ENCODE measurements around the gene PTPN18. TPM values are rescaled to one million over a fixed set of nuclear protein-coding genes. Genes with fewer than 3 reads are reported as not detected.
"Not testable (repeated sequence)": the region's sequence is repeated elsewhere in the genome, so short reads cannot be mapped to it uniquely, and the experiment has no call there.

The PTPN18 gene, protein sequence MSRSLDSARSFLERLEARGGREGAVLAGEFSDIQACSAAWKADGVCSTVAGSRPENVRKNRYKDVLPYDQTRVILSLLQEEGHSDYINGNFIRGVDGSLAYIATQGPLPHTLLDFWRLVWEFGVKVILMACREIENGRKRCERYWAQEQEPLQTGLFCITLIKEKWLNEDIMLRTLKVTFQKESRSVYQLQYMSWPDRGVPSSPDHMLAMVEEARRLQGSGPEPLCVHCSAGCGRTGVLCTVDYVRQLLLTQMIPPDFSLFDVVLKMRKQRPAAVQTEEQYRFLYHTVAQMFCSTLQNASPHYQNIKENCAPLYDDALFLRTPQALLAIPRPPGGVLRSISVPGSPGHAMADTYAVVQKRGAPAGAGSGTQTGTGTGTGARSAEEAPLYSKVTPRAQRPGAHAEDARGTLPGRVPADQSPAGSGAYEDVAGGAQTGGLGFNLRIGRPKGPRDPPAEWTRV
- total RNA-seq (28.6 TPM), polyA plus RNA-seq (42.4 TPM)

DNA sequence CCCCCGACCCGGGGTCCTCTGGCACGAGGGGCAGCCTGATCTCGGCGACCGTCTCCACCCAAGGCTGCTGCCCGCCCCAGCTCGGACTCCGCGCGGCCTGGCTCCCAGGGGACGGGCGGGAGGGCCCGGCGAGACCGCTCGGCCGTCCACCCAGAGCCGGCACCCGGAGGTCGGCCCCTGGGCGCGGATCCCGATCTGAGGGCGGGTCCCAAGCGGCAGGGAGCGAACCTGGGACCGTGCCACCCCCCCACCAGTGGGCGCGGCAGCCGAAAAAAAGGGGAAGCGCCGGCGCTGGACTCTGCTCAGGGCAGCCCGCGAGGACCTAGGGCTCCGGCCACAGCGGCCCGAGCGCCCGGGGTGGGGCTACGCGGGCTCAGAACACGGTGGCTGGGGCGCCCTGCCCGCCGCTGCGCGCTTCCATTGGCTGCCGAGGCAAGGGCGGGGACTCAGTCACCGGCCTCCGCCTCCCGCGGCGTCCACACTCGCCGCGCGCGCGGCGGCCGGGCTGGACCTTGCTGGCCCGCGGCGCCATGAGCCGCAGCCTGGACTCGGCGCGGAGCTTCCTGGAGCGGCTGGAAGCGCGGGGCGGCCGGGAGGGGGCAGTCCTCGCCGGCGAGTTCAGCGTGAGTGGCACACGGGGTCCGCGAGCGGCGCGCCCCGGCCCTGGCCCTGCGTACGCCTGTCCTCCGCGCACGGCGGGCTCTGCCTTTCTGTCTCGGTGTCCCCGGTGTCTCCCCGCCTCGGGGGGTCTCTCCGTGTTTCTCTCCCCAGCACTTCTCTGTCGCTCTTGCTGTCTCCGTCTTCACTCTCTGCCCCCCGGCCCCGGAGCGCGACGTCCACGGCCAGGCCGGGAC, at the start of gene PTPN18:
PTPN18 (plus strand) TSS at position 479 of the 854 bp plus-strand sequence; CDS start at position 531, 52 bp downstream.
- no peaks in the 10 kb centered on the region for H3K4me1 ChIP-seq (ENCODE audit: insufficient read depth)
- DNase-seq (ENCODE audit: extremely low spot score), result no peak
- under 1% methylated on average over 106 of the region's 107 CpGs for WGBS

DNA sequence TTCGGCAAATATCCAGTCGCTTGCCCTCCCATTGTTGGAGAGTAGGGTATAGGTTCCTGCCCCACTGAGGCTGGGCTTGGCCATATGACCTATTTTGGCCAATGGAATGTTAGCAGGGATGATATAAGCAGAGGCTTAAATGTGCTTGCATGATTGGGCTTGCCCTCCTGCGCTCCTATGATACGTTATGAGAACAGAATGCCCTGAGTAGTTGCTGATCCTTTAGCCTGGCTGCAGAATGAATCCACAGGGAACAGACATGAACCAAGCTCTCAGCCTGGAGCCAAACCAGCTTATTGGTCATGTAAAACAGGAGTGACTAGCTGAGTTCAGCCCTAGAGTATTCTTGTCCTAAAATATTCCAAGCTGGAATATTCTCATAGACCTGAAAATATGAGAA, 48.0 kb upstream of the PTPN18 start:
- no peak for DNase-seq (ENCODE audit: extremely low spot score)
- H3K4me3 ChIP-seq (ENCODE audit: low read depth, low read length), result no peak overlapping the region
- WGBS, result 81% methylated on average over 4 of the region's 4 CpGs

More for the DNA sequence above, at the start of gene PTPN18:
- peak within 1 kb of the TSS; percentile 44 for H3K27ac ChIP-seq (ENCODE audit: low read depth)
- no peaks in the 10 kb centered on the region for H3K36me3 ChIP-seq (ENCODE audit: insufficient read depth)
- H3K4me3 ChIP-seq (ENCODE audit: low read depth, low read length), result peak within 1 kb of the TSS; percentile 65

DNA sequence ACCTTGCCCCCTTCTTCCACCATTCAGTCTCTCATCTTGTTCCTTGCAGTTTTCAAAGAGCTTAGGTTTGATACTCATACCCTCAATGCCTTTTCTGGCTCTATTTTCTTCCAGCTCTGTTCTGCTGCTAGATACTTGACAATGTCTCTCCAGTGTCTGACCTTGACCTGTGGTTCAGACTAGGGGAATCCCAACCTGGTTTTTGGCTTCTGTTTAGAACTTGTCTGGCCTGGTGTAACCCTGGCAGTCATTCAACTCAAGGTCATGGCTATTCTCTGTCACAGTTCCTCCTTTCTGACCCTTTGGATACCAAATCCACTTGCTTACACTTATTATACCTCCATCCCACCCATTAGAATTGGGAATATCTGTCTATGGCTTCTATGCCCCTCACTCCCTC, 45.0 kb upstream of the PTPN18 start:
- no peaks in the 10 kb centered on the region for H3K4me1 ChIP-seq (ENCODE audit: insufficient read depth)
- no peak overlapping the region for H3K4me3 ChIP-seq (ENCODE audit: low read depth, low read length)
- DNase-seq (ENCODE audit: extremely low spot score), result no peak
- no peaks in the 10 kb centered on the region for H3K36me3 ChIP-seq (ENCODE audit: insufficient read depth)
- no peak overlapping the region for H3K27ac ChIP-seq (ENCODE audit: low read depth)

More for the DNA sequence above, 48.0 kb upstream of the PTPN18 start:
- Histone ChIP-seq H3K36me3 (ENCODE audit: insufficient read depth) (no peaks in the 10 kb centered on the region), H3K27ac (ENCODE audit: low read depth) (no peak overlapping the region), H3K4me1 (ENCODE audit: insufficient read depth) (no peaks in the 10 kb centered on the region)

DNA sequence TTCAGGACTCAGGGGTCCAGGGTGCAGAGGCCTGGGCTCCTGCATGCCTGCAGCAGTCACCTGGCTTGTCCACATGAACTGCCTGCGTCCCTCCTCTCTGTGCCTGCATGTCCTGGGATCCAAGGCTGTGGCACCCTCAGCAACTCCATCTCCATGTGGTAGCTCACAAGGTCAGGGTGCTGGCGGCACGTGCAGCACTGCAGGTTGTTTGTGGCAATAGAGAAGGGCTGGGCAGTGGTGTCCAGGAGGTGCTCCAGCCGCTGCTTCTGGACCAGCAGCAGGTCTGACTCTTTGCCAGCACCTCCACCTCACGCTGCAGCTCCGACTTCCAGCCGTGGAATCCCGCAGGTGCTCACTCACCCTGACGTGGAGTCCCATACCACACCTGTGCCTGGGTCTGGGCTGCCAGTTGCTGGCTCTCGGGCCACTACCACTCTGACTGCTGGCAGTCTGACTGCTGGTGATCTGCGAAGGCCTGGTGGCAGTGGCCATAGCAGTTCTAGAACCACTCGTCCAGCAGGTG, 42.0 kb upstream of the PTPN18 start:
- Histone ChIP-seq H3K27ac (ENCODE audit: low read depth) (no peak overlapping the region), H3K36me3 (ENCODE audit: insufficient read depth) (no peaks in the 10 kb centered on the region), H3K4me1 (ENCODE audit: insufficient read depth) (no peaks in the 10 kb centered on the region), H3K4me3 (ENCODE audit: low read depth, low read length) (no peak overlapping the region)
- DNase-seq (ENCODE audit: extremely low spot score), result no peak
- 86% methylated on average over 12 of the region's 12 CpGs for WGBS

DNA sequence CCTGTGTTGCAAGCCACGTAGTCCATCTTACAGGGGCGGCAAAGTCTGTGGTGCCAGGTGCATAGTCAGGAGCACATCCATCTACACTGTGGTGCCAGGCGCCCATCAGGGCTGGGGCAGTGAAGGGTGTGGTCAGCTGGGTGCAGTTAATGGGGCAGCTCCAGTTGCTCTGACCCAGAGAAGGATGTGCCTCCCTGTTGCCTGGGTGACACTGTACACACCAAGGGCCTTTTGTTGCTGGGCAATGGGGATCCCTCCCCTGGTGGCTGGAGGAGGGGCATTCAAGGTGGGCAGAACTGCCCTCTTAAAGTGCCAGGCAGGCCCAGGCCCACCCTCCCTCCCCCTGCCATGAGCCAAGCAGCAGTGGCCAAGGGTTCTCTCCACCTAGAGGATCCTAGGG, 41.5 kb upstream of the PTPN18 start:
- H3K36me3 ChIP-seq (ENCODE audit: insufficient read depth), result no peaks in the 10 kb centered on the region
- H3K27ac ChIP-seq (ENCODE audit: low read depth), result no peak overlapping the region
- no peak overlapping the region for H3K4me3 ChIP-seq (ENCODE audit: low read depth, low read length)
- WGBS, result 88% methylated on average over 3 of the region's 3 CpGs
- no peak for DNase-seq (ENCODE audit: extremely low spot score)
- H3K4me1 ChIP-seq (ENCODE audit: insufficient read depth), result no peaks in the 10 kb centered on the region

DNA sequence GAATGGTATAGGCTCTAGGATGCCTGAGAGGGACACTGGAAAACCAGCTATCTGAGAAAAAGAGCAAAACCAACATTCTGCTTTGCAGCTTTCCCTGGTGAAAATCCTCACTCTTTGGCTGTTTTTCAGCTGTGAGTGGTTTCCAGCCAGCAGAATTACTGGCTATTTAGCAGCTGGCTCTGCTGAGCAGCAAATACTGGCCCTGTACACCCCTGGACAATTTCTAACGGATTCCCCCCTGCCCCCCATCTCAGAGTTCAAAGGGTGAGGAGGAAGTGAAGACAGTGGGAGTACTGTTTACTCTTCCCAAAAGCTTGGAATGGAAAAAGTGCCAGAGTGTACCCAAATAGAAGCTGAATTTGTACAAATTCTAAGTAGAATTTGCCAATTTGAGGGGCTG, 39.3 kb upstream of the PTPN18 start:
- H3K36me3 ChIP-seq (ENCODE audit: insufficient read depth), result no peaks in the 10 kb centered on the region
- 6% methylated on average over 1 of the region's 1 CpG for WGBS
- no peak overlapping the region for H3K4me3 ChIP-seq (ENCODE audit: low read depth, low read length)
- no peaks in the 10 kb centered on the region for H3K4me1 ChIP-seq (ENCODE audit: insufficient read depth)
- DNase-seq (ENCODE audit: extremely low spot score), result no peak
- H3K27ac ChIP-seq (ENCODE audit: low read depth), result no peak overlapping the region

DNA sequence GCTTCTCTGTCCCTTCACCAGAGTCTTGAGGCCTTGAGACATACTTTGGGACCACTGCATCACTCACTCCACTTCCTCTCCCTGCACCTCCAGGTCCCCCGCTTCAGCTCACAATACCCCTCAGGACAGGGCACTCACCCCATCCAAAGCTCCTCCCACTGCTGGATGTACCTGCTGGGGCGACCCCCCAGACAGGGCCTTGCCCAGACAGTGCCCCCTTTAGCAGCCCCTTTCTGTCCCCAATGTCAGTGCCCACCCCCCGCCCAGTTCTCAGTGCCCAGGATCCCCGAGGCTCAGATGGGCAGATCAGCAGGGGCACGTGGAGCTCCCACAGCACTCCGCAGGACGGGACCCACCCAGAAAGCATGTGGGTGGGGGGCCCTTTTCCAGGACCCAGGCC, 37.0 kb upstream of the PTPN18 start:
- Histone ChIP-seq H3K4me3 (ENCODE audit: low read depth, low read length) (no peak overlapping the region), H3K4me1 (ENCODE audit: insufficient read depth) (no peaks in the 10 kb centered on the region), H3K36me3 (ENCODE audit: insufficient read depth) (no peaks in the 10 kb centered on the region), H3K27ac (ENCODE audit: low read depth) (no peak overlapping the region)
- WGBS, result 76% methylated on average over 7 of the region's 7 CpGs
- no peak for DNase-seq (ENCODE audit: extremely low spot score)

DNA sequence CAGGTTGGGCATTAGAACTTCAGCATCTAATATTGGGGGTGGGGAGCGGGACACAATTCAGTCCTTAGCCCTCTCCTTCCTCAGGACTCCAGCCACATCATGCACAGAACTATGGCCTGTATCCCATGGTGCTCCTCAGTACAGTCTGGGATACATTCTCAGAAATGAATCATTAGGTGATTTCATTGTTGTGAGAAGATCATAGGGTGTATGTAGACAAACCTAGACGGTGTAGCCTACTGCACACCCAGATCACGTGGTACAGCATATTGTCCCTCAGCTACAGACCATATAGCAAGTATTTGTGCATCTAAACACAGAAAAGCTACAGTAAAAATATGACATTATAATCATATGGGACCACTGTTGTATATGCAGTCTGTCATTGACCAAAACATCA, 36.3 kb upstream of the PTPN18 start:
- no peak overlapping the region for H3K27ac ChIP-seq (ENCODE audit: low read depth)
- DNase-seq (ENCODE audit: extremely low spot score), result no peak
- H3K4me3 ChIP-seq (ENCODE audit: low read depth, low read length), result no peak overlapping the region
- H3K4me1 ChIP-seq (ENCODE audit: insufficient read depth), result no peaks in the 10 kb centered on the region
- 83% methylated on average over 3 of the region's 3 CpGs for WGBS
- H3K36me3 ChIP-seq (ENCODE audit: insufficient read depth), result no peaks in the 10 kb centered on the region

DNA sequence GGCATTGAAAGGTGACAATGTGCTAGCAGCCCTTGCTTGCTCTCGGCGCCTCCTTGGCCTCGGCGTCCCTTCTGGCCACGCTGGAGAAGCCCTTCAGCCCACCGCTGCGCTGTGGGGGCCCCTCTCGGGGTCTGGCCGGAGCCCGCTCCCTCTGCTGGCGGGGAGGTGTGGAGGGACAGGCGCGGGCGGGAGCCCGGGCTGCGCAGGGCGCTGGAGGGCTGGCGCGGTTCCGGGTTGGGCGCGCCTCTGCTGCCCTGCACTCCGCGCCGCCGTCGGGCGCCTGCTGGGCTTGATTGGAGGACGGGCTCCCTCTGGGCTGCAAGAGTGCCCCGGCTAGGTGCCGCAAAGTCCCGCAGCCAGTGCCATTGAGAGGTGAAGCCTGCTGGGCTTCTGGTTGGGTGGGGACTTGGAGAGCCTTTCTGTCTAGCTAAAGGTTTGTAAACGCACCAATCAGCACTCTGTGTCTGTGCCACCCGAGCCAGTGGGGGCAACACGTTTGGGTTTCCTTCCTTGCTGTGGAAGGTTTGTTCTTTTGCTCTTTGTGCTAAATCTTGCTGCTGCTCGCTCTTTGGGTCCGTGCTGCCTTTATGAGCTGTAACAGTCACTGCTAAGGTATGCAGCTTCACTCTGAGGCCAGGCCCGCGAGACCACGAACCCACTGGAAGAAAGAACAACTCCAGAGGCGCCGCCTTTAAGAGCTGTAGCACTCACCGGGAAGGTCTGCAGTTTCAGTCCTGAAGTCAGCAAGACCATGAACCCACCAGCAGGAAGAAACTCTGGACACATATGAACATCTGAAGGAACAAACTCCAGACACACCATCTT, 27.9 kb upstream of the PTPN18 start:
- Histone ChIP-seq H3K4me3 (ENCODE audit: low read depth, low read length) (no peak overlapping the region), H3K36me3 (ENCODE audit: insufficient read depth) (no peaks in the 10 kb centered on the region), H3K4me1 (ENCODE audit: insufficient read depth) (peaks cover 2% of the 10 kb centered on the region), H3K27ac (ENCODE audit: low read depth) (peak overlapping the region; percentile 61)
- no peak for DNase-seq (ENCODE audit: extremely low spot score)
- whole genome bisulfite sequencing, result 62% methylated on average over 43 of the region's 43 CpGs

DNA sequence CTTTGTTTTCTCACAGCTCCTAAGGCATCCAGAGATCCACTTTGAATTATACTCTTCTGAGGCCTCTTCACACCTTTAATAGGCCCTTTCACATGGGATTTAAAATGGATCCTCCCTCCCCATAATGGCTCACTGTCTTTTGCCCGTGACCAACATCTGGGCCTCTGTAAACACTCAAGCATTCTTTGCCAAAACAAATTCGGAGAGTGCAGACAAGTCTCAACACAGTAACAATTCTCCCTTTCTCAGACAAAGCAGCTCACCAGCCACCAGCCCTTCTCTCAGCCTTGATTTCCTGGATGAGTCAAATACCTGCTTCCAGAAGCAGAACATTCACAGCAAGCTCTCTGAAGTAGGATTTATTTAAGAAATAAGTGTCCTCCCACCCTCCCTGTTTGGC, 27.1 kb upstream of the PTPN18 start:
- WGBS, result 35% methylated on average over 2 of the region's 2 CpGs
- Histone ChIP-seq H3K36me3 (ENCODE audit: insufficient read depth) (no peaks in the 10 kb centered on the region), H3K4me1 (ENCODE audit: insufficient read depth) (peaks cover 2% of the 10 kb centered on the region), H3K27ac (ENCODE audit: low read depth) (peak overlapping the region; percentile 60), H3K4me3 (ENCODE audit: low read depth, low read length) (no peak overlapping the region)
- no peak for DNase-seq (ENCODE audit: extremely low spot score)

DNA sequence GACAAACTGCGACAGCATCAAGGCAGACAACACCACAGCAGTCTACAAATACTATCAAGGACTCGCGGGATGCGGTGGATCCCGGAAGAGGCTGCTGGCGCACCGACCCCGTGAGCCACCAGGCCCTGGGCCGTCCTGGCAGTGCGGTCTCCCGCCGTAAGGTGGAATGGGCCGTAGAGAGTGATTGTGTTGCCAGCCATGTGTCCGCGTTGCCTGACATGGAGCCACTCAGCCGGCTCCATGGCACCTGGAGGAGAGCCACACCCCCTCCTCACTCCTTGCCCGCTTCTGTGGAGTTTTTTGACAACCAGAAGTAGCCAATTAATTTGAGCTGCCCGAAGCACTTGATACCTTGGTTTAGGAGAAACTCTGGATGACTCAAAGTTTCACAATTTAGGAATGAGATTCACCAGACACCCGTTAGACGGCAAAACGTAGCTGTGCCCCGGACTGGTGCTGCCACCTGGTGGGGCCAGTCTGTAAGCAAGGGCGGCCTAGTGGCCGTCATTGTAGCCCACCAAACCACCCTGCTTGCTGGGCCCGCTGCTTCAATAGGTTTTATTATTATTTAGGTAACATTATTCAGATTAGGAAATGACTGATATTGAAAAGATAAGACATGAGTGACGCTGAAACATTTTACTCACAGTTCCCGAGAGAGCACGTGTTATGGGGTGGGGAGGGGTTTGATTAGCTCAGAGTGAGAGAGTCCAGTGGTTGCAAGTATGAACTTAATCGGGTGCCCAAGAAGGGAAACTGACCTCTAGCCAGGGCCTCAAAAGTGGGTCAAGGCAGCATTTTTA, 23.4 kb upstream of the PTPN18 start:
- no peak for DNase-seq (ENCODE audit: extremely low spot score)
- Histone ChIP-seq H3K4me1 (ENCODE audit: insufficient read depth) (peaks cover 2% of the 10 kb centered on the region), H3K36me3 (ENCODE audit: insufficient read depth) (no peaks in the 10 kb centered on the region), H3K4me3 (ENCODE audit: low read depth, low read length) (no peak overlapping the region), H3K27ac (ENCODE audit: low read depth) (no peak overlapping the region)
- WGBS, result 20% methylated on average over 29 of the region's 29 CpGs

DNA sequence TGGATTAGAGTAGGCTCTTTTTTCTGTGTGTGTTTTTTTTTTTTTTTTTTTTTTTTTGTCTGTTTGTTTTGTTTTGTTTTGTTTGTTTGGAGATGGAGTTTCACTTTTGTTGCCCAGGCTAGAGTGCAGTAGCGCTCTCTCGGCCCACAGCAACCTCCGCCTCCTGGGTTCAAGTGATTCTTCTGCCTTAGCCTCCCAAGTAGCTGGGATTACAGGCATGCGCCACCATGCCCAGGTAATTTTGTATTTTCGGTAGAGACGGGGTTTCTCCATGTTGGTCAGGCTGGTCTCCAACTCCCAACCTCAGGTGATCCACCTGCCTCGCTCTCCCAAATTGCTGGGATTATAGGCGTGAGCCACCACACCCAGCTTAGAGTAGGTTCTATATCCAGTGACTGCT, 22.6 kb upstream of the PTPN18 start:
- not testable (repeated sequence) for H3K27ac ChIP-seq (ENCODE audit: low read depth); DNase-seq (ENCODE audit: extremely low spot score); H3K36me3 ChIP-seq (ENCODE audit: insufficient read depth); H3K4me3 ChIP-seq (ENCODE audit: low read depth, low read length); H3K4me1 ChIP-seq (ENCODE audit: insufficient read depth)
- WGBS, result 85% methylated on average over 8 of the region's 8 CpGs

Data from urinary bladder (tissue), 4 donors.